HCT116 (cell line): ENCODE measurements around the gene TUT1. TPM values are rescaled to one million over a fixed set of nuclear protein-coding genes. Genes with fewer than 3 reads are reported as not detected.

Experiments
- ATAC-seq: fragments of 200-7000 bp; cut with Tn5 transposase; 2 replicates; pipeline ENCODE4 v1.9.1; 2020; ENCODE audit warnings: mild to moderate bottlenecking, moderate library complexity
- BruUV-seq: library from RNA; stranded (reverse); fragments of 400-500 nt; replicated peaks from 2 replicates; lab custom pipeline; 2021; lab: Mats Ljungman, UMichigan
- CTCF ChIA-PET: fragments of 300-600 bp; sonication (Branson Sonifier 250); formaldehyde crosslinking; loops from one replicate; lab custom pipeline; 2021; ENCODE audit warnings: antibody characterized with exemption; lab: Charles Lee
- POLR2A ChIA-PET: fragments of 300-600, 350-600 bp; sonication (Branson Sonifier 250); formaldehyde crosslinking; loops from one replicate; lab custom pipeline; 2021; ENCODE audit warnings: antibody characterized with exemption; lab: Charles Lee
- RAD21 ChIA-PET, 2 experiments: fragments of 300-600 bp; sonication (Branson Sonifier 250); formaldehyde crosslinking; loops; one replicate each; lab custom pipeline; 2023; ENCODE audit warnings: low total read pairs in 2 of 2; ENCODE audit not compliant: uncharacterized antibody in 2 of 2, unreplicated experiment in 2 of 2, low non-redundant PET in 1 of 2; lab: Charles Lee
- DNase-seq: peaks from one replicate; pipeline ENCODE4 v3.0.0-alpha.2; 2010; ENCODE audit warnings: low read depth, low spot score
- H2AFZ ChIP-seq: fragments of 200-600 bp; shearing (Covaris generic), sonication (generic); 2 replicates; pipeline ENCODE4 v1.6.1; 2017; ENCODE audit warnings: low read depth, mixed run types, mixed read lengths, antibody characterized with exemption, low read length; ENCODE audit not compliant: poor library complexity, severe bottlenecking
- H3K27ac ChIP-seq: 2 replicates; pipeline ENCODE4 v1.5.1; 2012; ENCODE audit warnings: low read depth, low read length
- H3K27me3 ChIP-seq: fragments of 200-600 bp; sonication (generic); 2 replicates; pipeline ENCODE4 v1.6.1; 2016; ENCODE audit warnings: mixed run types, low read length, mixed read lengths; ENCODE audit not compliant: insufficient read depth
- H3K36me3 ChIP-seq, 2 experiments: fragments of 200-500 bp in 1 of 2; fragments of 200-600 bp in 1 of 2; sonication (Bioruptor generic) in 1 of 2; sonication (generic) in 1 of 2; 2 replicates each; pipeline versions ENCODE4 v1.5.1 to v1.6.1; 2014 to 2016; ENCODE audit warnings: low read length in 2 of 2, inconsistent platforms in 1 of 2, mixed read lengths in 1 of 2, mixed run types in 1 of 2; ENCODE audit not compliant: insufficient read depth in 2 of 2, control insufficient read depth in 1 of 2
- H3K4me1 ChIP-seq, 2 experiments: fragments of 200-600 bp in 1 of 2; sonication (generic) in 1 of 2; 2 replicates each; pipeline versions ENCODE4 v1.5.1 to v1.6.1; 2012 to 2017; ENCODE audit warnings: low read length in 2 of 2, inconsistent platforms in 1 of 2, mild to moderate bottlenecking in 1 of 2, mixed read lengths in 1 of 2, mixed run types in 1 of 2, moderate library complexity in 1 of 2; ENCODE audit not compliant: insufficient read depth in 2 of 2, control insufficient read depth in 1 of 2
- H3K4me2 ChIP-seq: fragments of 200-600 bp; sonication (generic); 2 replicates; pipeline ENCODE4 v1.6.1; 2017; ENCODE audit warnings: mixed run types, low read length, mixed read lengths
- H3K4me3 ChIP-seq, 2 experiments: fragments of 200-600 bp in 1 of 2; sonication (generic) in 1 of 2; replicated peaks in 1 of 2; 2 replicates each; pipeline ENCODE4 v1.5.1; 2011 to 2016; ENCODE audit warnings: low read length in 2 of 2, control low read depth in 1 of 2, low read depth in 1 of 2, mild to moderate bottlenecking in 1 of 2, mixed read lengths in 1 of 2, mixed run types in 1 of 2
- H3K79me2 ChIP-seq: fragments of 200-600 bp; sonication (generic); 2 replicates; pipeline ENCODE4 v1.6.1; 2017; ENCODE audit warnings: mild to moderate bottlenecking, mixed run types, low read length, moderate library complexity, mixed read lengths; ENCODE audit not compliant: insufficient read depth
- H3K9ac ChIP-seq: fragments of 200-600 bp; sonication (generic); 2 replicates; pipeline ENCODE4 v1.6.1; 2016; ENCODE audit warnings: low read length, mixed read lengths
- H3K9me2 ChIP-seq: fragments of 200-600 bp; sonication (generic), shearing (Covaris generic); 2 replicates; pipeline ENCODE4 v1.6.1; 2017; ENCODE audit warnings: mixed run types, mild to moderate bottlenecking, moderate library complexity; ENCODE audit not compliant: insufficient read depth
- H3K9me3 ChIP-seq, 2 experiments: fragments of 200-500 bp in 1 of 2; fragments of 200-600 bp in 1 of 2; sonication (Bioruptor generic) in 1 of 2; sonication (generic) in 1 of 2; 2 replicates each; pipeline ENCODE4 v1.6.1; 2014 to 2017; ENCODE audit warnings: low read length in 2 of 2, mixed read lengths in 2 of 2, inconsistent platforms in 1 of 2, low read depth in 1 of 2, mild to moderate bottlenecking in 1 of 2, mixed run types in 1 of 2, moderate library complexity in 1 of 2; ENCODE audit not compliant: control insufficient read depth in 1 of 2, insufficient read depth in 1 of 2
- H4K20me1 ChIP-seq: fragments of 200-600 bp; sonication (generic), shearing (Covaris generic); 2 replicates; pipeline ENCODE4 v1.6.1; 2017; ENCODE audit warnings: mixed run types, mild to moderate bottlenecking, moderate library complexity; ENCODE audit not compliant: insufficient read depth
- ATF3 ChIP-seq: IDR thresholded peaks from 2 replicates; pipeline ENCODE4 v1.6.1; 2012
- CTCF ChIP-seq, 3 experiments: fragments of 200-600 bp in 1 of 3; sonication (generic) in 1 of 3; IDR thresholded peaks in 2 of 3; conservative IDR thresholded peaks in 1 of 3; 2 replicates each; pipeline ENCODE4 v1.5.1; 2012 to 2017; ENCODE audit warnings: low read depth in 2 of 3, low read length in 2 of 3, antibody characterized with exemption in 1 of 3, borderline replicate concordance in 1 of 3, control low read depth in 1 of 3, mild to moderate bottlenecking in 1 of 3, mixed read lengths in 1 of 3, mixed run types in 1 of 3, moderate library complexity in 1 of 3; ENCODE audit not compliant: insufficient read depth in 1 of 3
- YY1 ChIP-seq: IDR thresholded peaks from 2 replicates; pipeline ENCODE4 v1.6.1; 2011; ENCODE audit warnings: low read length, low read depth, moderate library complexity, mild to moderate bottlenecking; ENCODE audit not compliant: insufficient replicate concordance; ENCODE audit errors: extremely low read depth
- intact Hi-C: fragments of 100-400 bp; cut with micrococcal nuclease; formaldehyde crosslinking; loops from 2 replicates; pipeline ENCODE4 v1.10.0; 2022
- total RNA-seq: library from RNA; stranded (reverse); gene quantifications from one replicate; pipeline ENCODE4 v1.2.1, GENCODE V29; 2021; ENCODE audit not compliant: unreplicated experiment

TUT1 gene
- total RNA-seq, 1 experiment from 2014 or later = 49.0 TPM

- peak; percentile 45 for TF ChIP-seq YY1
- TF ChIP-seq CTCF (IDR thresholded peaks at IDR 0.05 in 2 of 3, conservative IDR thresholded peaks at IDR 0.05 in 1 of 3; ENCODE audit: borderline replicate concordance in 1 of 3, insufficient read depth in 1 of 3, low read depth in 2 of 3, low read length in 2 of 3) = peak in 2 of 3 experiments; percentile 69 to 83; a peak in 4 of 6 replicates
- no peak for TF ChIP-seq ATF3
- Histone ChIP-seq H3K27ac (peak overlapping the region; percentile 49; the same call in 1 of the 2 replicates), H3K9me2 (no peaks in the 10 kb centered on the region), H4K20me1 (no peaks in the 10 kb centered on the region), H3K27me3 (no peaks in the 10 kb centered on the region), H3K9me3 (no peaks in the 10 kb centered on the region), H3K4me1 (peaks cover 24 to 40% of the 10 kb centered on the region in 2 experiments), H2AFZ (no peak overlapping the region), H3K79me2 (peaks cover 61% of the 10 kb centered on the region), H3K9ac (no peak overlapping the region), H3K4me3 (no peak overlapping the region), H3K36me3 (peaks cover 41 to 59% of the 10 kb centered on the region in 2 experiments; a peak in 3 of 4 replicates), H3K4me2 (no peak overlapping the region)
- BruUV-seq = no TSS peak
- ChIA-PET CTCF (interaction anchor here (0.8 to 2.9 kb wide), 7 partner anchors 8 to 199 kb away, joined by 3 to 20 read pairs (median 5); partner anchors contain the start of genes EML3 and MTA2), POLR2A (interaction anchor here (1.1 to 3.6 kb wide), 6 partner anchors 9 to 169 kb away, joined by 3 to 52 read pairs (median 24); partner anchors contain the start of genes B3GAT3, C11orf98, CSKMT and EEF1G), RAD21 (no interaction called here)
- ATAC-seq = peak; percentile 46
- intact Hi-C loops = loop anchor here (5.0 kb wide), 2 partner anchors 59 to 79 kb away; partner anchors contain the start of genes INTS5, LBHD1 and UQCC3
- no peak for DNase-seq
Measured at GRCh38 chr11:62593434-62594044, 2.2 kb upstream of the TUT1 start.
